ENCODE results near the gene PTH2. TPM values are rescaled to one million over a fixed set of nuclear protein-coding genes. Genes with fewer than 3 reads are reported as not detected.

PTH2 gene
- total and polyA plus RNA-seq, 2 of the 8 experiments (the other 6 are each of a cell fraction or from before 2014, with no cell fraction given) = not detected

DNA sequence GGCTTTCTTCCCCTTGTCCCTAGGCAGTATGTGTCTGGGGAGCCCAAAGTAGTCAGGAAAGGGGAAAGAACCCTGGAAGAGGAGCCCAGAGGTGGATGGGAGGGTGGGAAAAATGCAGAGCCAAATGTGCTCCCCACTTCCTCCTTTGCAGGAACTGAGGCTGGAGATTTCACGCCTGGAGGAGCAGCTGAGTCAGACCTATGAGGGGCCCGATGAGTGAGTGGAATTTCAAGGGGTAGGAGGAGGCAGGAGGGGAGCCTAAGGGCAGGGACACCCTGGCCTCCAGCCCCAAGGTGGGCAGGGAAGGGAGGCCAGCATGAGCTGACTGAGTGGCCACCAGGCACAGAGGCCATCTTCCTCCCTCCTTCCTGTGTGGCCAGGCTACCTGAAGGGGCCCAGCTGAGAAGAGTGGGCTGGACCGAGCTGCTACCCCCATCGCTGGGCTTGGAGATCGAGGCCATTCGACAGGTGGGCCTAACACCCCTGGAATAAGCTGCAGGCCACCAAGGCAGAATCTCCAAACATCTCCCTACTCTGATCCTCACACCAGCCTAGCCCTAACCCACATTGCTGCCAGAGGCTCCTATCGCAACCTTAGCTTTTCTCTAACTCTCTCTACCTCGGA is 14.3 kb downstream of the PTH2 start:
- 78% methylated on average over 8 of the region's 8 CpGs; no CpG with 5 or more reads in 1 of the 2 experiments for WGBS, 2 experiments (ENCODE audit: extremely low coverage in 1 of 2, insufficient coverage in 1 of 2, insufficient read length in 1 of 2, insufficient replicate concordance in 2 of 2, low coverage in 1 of 2, low lambda C conversion rate in 2 of 2, missing lambda C conversion rate in 1 of 2)
- Histone ChIP-seq H2AK5ac (ENCODE audit: low read depth, low read length) (no peak overlapping the region), H3K18ac (ENCODE audit: extremely low read depth, low read length) (no peak overlapping the region), H2AFZ (ENCODE audit: low read length) (no peak overlapping the region), H3K14ac (ENCODE audit: insufficient read length) (no peak overlapping the region), H3K79me2 (ENCODE audit: control insufficient read depth in 1 of 2, insufficient read depth in 2 of 2, low read length in 2 of 2) (no peaks in the 10 kb centered on the region), H2BK20ac (ENCODE audit: low read length) (peak overlapping the region; percentile 53; the same call in 1 of the 2 replicates), H3K27ac (ENCODE audit: low read depth, low read length) (no peak overlapping the region), H4K8ac (ENCODE audit: extremely low read depth, insufficient read depth, low read length) (no peak overlapping the region), H3K4me2 (ENCODE audit: insufficient read depth in 1 of 2, low read depth in 2 of 2, low read length in 2 of 2) (no peak overlapping the region), H3K56ac (replicated peaks; ENCODE audit: insufficient read length, low read depth, low read length) (no peak overlapping the region), H4K91ac (replicated peaks; ENCODE audit: insufficient read length, low read length) (peak overlapping the region; percentile 39), H3K9me3 (ENCODE audit: insufficient read depth in 2 of 2, low read depth in 1 of 2, low read length in 1 of 2) (no peaks in the 10 kb centered on the region), H2BK15ac (ENCODE audit: low read length) (peak overlapping the region; percentile 8; the same call in 1 of the 2 replicates), H3K4me1 (replicated peaks in 1 of 4; ENCODE audit: control insufficient read depth in 3 of 4, insufficient read depth in 4 of 4, low read length in 3 of 4) (peaks cover 3 to 11% (median 5%) of the 10 kb centered on the region in 4 experiments), H3K4me3 (ENCODE audit: extremely low read depth in 1 of 4, insufficient read depth in 2 of 4, low read depth in 3 of 4, low read length in 4 of 4) (no peak overlapping the region), H2BK12ac (ENCODE audit: low read depth, low read length) (peak overlapping the region; percentile 68; the same call in 1 of the 2 replicates), H3K9ac (replicated peaks in 1 of 4; ENCODE audit: extremely low read depth in 1 of 4, low read depth in 3 of 4, low read length in 3 of 4) (no peak overlapping the region), H4K20me1 (replicated peaks in 1 of 2; ENCODE audit: control insufficient read depth in 1 of 2, insufficient read depth in 2 of 2, low read length in 2 of 2) (no peaks in the 10 kb centered on the region), H3K23ac (ENCODE audit: insufficient read length) (no peak overlapping the region), H2BK5ac (ENCODE audit: low read depth, low read length) (no peak overlapping the region), H3K27me3 (replicated peaks in 1 of 4; ENCODE audit: control insufficient read depth in 3 of 4, extremely low read depth in 1 of 4, insufficient read depth in 3 of 4, low read length in 3 of 4) (no peaks in the 10 kb centered on the region), H3K79me1 (ENCODE audit: low read depth, low read length) (no peaks in the 10 kb centered on the region), H2BK120ac (replicated peaks; ENCODE audit: low read depth, low read length) (no peak overlapping the region), H4K5ac (ENCODE audit: insufficient read length, low read depth, low read length) (no peak overlapping the region), H3K23me2 (ENCODE audit: low read depth, low read length) (no peaks in the 10 kb centered on the region), H3K36me3 (ENCODE audit: control insufficient read depth in 2 of 4, insufficient read depth in 4 of 4, low read length in 3 of 4) (no peaks in the 10 kb centered on the region), H3K4ac (replicated peaks; ENCODE audit: insufficient read length, low read depth, low read length) (no peak overlapping the region)
- POLR2A ChIA-PET (ENCODE audit: partially characterized antibody) = interaction anchor here (0.7 to 3.3 kb wide), 6 partner anchors 11 to 83 kb away, joined by 3 to 13 read pairs (median 4); partner anchors contain the start of gene GFY
- FAIRE-seq = no peak
- no peak for DNase-seq (ENCODE audit: low read depth in 1 of 2, low spot score in 2 of 2)
- CTCF ChIA-PET (ENCODE audit: partially characterized antibody) = interaction anchor here (0.9 to 14.7 kb wide), 4 partner anchors 8 to 18 kb away, joined by 4 to 291 read pairs (median 4); no protein-coding TSS in a partner anchor
- TF ChIP-seq, protein P1, sequence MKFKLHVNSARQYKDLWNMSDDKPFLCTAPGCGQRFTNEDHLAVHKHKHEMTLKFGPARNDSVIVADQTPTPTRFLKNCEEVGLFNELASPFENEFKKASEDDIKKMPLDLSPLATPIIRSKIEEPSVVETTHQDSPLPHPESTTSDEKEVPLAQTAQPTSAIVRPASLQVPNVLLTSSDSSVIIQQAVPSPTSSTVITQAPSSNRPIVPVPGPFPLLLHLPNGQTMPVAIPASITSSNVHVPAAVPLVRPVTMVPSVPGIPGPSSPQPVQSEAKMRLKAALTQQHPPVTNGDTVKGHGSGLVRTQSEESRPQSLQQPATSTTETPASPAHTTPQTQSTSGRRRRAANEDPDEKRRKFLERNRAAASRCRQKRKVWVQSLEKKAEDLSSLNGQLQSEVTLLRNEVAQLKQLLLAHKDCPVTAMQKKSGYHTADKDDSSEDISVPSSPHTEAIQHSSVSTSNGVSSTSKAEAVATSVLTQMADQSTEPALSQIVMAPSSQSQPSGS (IDR thresholded peaks at IDR 0.05; ENCODE audit: low read length) = no peak
- TF ChIP-seq HDAC2 (IDR thresholded peaks at IDR 0.05; ENCODE audit: borderline replicate concordance in 1 of 2, low read depth in 2 of 2, low read length in 2 of 2) (no peak), CBX8 (IDR thresholded peaks at IDR 0.05; ENCODE audit: borderline replicate concordance, low read depth, low read length) (no peak), RNF2 (IDR thresholded peaks at IDR 0.05; ENCODE audit: borderline replicate concordance, low read depth, low read length, missing control alignments, poor library complexity, severe bottlenecking) (no peak), CBX5 (IDR thresholded peaks at IDR 0.05; ENCODE audit: low read depth, low read length) (no peak), JUN (IDR thresholded peaks at IDR 0.05; ENCODE audit: low read depth, low read length) (no peak), CTBP2 (IDR thresholded peaks at IDR 0.05; ENCODE audit: borderline replicate concordance, insufficient read depth, insufficient read length, low read length) (no peak), BCL11A (IDR thresholded peaks at IDR 0.05; ENCODE audit: low read depth in 2 of 2, low read length in 2 of 2) (no peak)
- TF ChIP-seq, protein P2, sequence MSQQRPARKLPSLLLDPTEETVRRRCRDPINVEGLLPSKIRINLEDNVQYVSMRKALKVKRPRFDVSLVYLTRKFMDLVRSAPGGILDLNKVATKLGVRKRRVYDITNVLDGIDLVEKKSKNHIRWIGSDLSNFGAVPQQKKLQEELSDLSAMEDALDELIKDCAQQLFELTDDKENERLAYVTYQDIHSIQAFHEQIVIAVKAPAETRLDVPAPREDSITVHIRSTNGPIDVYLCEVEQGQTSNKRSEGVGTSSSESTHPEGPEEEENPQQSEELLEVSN (IDR thresholded peaks at IDR 0.05) = no peak
